K562 (cell line): ENCODE data around the gene SERPIND1. TPM values are rescaled to one million over a fixed set of nuclear protein-coding genes. Genes with fewer than 3 reads are reported as not detected.
A peak's percentile ranks its signal among the peaks of the same experiment; 100 is the strongest.

Experiments
- CBFB ChIP-seq: sonication (generic); formaldehyde crosslinking; IDR thresholded peaks from 2 replicates; pipeline ENCODE4 v1.4.0; 2020; ENCODE audit warnings: mild to moderate bottlenecking, missing genetic modification reagents
- CREM ChIP-seq: IDR thresholded peaks from 2 replicates; pipeline ENCODE4 v1.6.1; 2014; ENCODE audit warnings: antibody characterized with exemption, low read depth
- ETV6 ChIP-seq, 3 experiments: fragments of 150-350 bp in 1 of 3; sonication (generic) in 1 of 3; formaldehyde crosslinking in 1 of 3; IDR thresholded peaks; 2 replicates each; pipeline versions ENCODE4 v1.6.1 to v1.8.0; 2014 to 2022; ENCODE audit warnings: borderline replicate concordance in 2 of 3, low read depth in 2 of 3, antibody characterized with exemption in 1 of 3, low read length in 1 of 3, mild to moderate bottlenecking in 1 of 3, missing genetic modification reagents in 1 of 3
- HMG20A ChIP-seq: fragments of 450-650 bp; formaldehyde crosslinking; conservative IDR thresholded peaks from 2 replicates; pipeline ENCODE4 v1.4.0; 2020; ENCODE audit warnings: mild to moderate bottlenecking, mixed read lengths
- PHB2 ChIP-seq: fragments of 450-650 bp; IDR thresholded peaks from 2 replicates; pipeline ENCODE4 v1.6.1; 2017; ENCODE audit warnings: low read depth
- RBBP5 ChIP-seq: fragments of 200-600 bp; sonication (generic); IDR thresholded peaks from 2 replicates; pipeline ENCODE4 v1.6.1; 2012; ENCODE audit warnings: borderline replicate concordance, mild to moderate bottlenecking, low read length, control low read depth, inconsistent platforms; ENCODE audit not compliant: insufficient read depth, poor library complexity, severe bottlenecking
- SETDB1 ChIP-seq: IDR thresholded peaks from one replicate; pipeline ENCODE4 v1.6.1; 2012; ENCODE audit warnings: low read length, control low read depth, inconsistent platforms
- SNIP1 ChIP-seq: fragments of 450-650 bp; IDR thresholded peaks from 2 replicates; pipeline ENCODE4 v1.7.1; 2017; ENCODE audit warnings: low read depth, mild to moderate bottlenecking
- SPI1 ChIP-seq: IDR thresholded peaks from 2 replicates; pipeline ENCODE4 v1.6.1; 2011; ENCODE audit warnings: low read depth, low read length, control low read depth, borderline replicate concordance
- TAF7 ChIP-seq: fragments of 450-650 bp; IDR thresholded peaks from 2 replicates; pipeline ENCODE4 v1.6.1; 2016; ENCODE audit warnings: missing genetic modification characterization, missing compliant biosample characterization
- XRCC4 ChIP-seq: IDR thresholded peaks from one replicate; pipeline ENCODE4 v1.6.1; 2011; ENCODE audit not compliant: insufficient read depth, insufficient read length; ENCODE audit errors: extremely low read depth
- ZC3H11A ChIP-seq: IDR thresholded peaks from 2 replicates; pipeline ENCODE4 v1.6.1; 2012; ENCODE audit warnings: low read depth, low read length, improper control_type of control experiment
- ZKSCAN1 ChIP-seq: fragments of 150-350 bp; IDR thresholded peaks from 2 replicates; pipeline ENCODE4 v1.6.1; 2016; ENCODE audit warnings: low read depth, low read length
- ZNF347 ChIP-seq: fragments of 450-650 bp; formaldehyde crosslinking; IDR thresholded peaks from 2 replicates; pipeline ENCODE4 v1.4.0; 2020; ENCODE audit warnings: low read depth, mild to moderate bottlenecking, moderate library complexity
- polyA plus RNA-seq, 8 experiments: library from polyadenylated mRNA; depleted of rRNA in 4 of 8; stranded (reverse) in 5 of 8; unstranded in 3 of 8; fragments of >200 nt; fragmentation: Nextera tagmentation in 2 of 8; fragmentation: Illumina TruSeq in 1 of 8; extraction: Ambion mirVana in 2 of 8; extraction: Trizol in 1 of 8; gene quantifications; 2 replicates each; pipeline versions ENCODE4 v1.2.1 to v1.2.3, GENCODE V29; 2011 to 2014; ENCODE audit warnings: inconsistent platforms in 1 of 8, missing spikeins in 1 of 8
- total RNA-seq, 7 experiments: library from RNA; depleted of rRNA in 6 of 7; stranded (reverse); fragments of >200 nt in 6 of 7; fragmentation: Illumina TruSeq in 2 of 7; extraction: Trizol in 2 of 7; gene quantifications; 2 replicates each; pipeline versions ENCODE4 v1.2.1 to v1.2.3, GENCODE V29; 2011 to 2021; ENCODE audit warnings: low replicate concordance in 1 of 7
- TF ChIP-seq, protein P1 (sequence below), 3 experiments: fragments of 200-800 bp in 1 of 3; sonication (Bioruptor generic) in 1 of 3; sonication (generic) in 1 of 3; formaldehyde crosslinking in 1 of 3; IDR thresholded peaks; 2 replicates each; pipeline versions ENCODE4 v1.6.1 to v1.8.0; 2016 to 2022; ENCODE audit warnings: mild to moderate bottlenecking in 2 of 3, missing compliant biosample characterization in 2 of 3, missing genetic modification characterization in 2 of 3, missing genetic modification reagents in 1 of 3
- TF ChIP-seq, protein P2 (sequence below): IDR thresholded peaks from 2 replicates; pipeline ENCODE4 v1.6.1; 2016; ENCODE audit warnings: missing genetic modification characterization, missing compliant biosample characterization
- TF ChIP-seq, protein P3 (sequence below): IDR thresholded peaks from 3 replicates; pipeline ENCODE4 v1.6.1; 2011; ENCODE audit warnings: borderline replicate concordance, mild to moderate bottlenecking, moderate library complexity; ENCODE audit not compliant: insufficient read length; ENCODE audit errors: extremely low read depth
- TF ChIP-seq, protein P4 (sequence below): fragments of 250-450 bp; sonication (Bioruptor Pico); IDR thresholded peaks from 2 replicates; pipeline ENCODE4 v1.5.0; 2020; ENCODE audit warnings: mild to moderate bottlenecking, borderline replicate concordance

Gene SERPIND1
- total and polyA plus RNA-seq, 9 of the 15 experiments (the other 6 are each of a cell fraction or from before 2014, with no cell fraction given): 0.04 to 0.11 (median 0.09) TPM; not detected in 6

DNA sequence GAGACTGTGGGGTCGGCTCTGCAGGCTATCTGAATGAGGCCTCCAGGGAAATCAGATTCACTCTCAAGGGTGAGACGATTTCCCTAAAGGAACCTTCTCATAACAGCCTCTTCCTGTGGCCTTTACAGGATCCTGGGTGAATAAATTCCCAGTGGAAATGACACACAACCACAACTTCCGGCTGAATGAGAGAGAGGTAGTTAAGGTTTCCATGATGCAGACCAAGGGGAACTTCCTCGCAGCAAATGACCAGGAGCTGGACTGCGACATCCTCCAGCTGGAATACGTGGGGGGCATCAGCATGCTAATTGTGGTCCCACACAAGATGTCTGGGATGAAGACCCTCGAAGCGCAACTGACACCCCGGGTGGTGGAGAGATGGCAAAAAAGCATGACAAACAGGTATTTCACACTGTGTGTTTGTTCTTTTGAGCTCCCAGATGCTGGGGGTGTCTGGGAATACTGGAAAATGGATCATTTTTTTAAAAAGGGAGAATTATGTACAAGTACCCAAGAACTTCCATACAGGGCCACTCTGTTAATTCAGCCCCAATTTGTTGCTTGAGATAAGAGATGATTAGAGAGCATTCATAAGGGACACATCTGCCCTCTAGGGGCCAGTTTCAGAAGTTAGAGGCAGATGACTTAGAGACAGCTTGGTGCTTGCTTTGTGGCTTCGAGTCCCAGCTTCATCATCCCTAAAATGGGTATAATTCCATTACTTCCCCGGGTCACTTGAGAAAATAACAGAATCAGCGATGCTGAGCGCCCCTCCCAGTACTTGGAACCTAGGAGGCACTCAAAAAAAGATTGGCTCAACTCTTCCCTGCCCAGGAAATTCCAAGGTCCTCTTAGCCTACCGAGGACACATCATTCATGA is 10.2 kb downstream of the SERPIND1 start (continued):
- no peak for TF ChIP-seq SETDB1
- TF ChIP-seq, protein P1, sequence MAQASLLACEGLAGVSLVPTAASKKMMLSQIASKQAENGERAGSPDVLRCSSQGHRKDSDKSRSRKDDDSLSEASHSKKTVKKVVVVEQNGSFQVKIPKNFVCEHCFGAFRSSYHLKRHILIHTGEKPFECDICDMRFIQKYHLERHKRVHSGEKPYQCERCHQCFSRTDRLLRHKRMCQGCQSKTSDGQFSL (CRISPR knock-in tag; IDR thresholded peaks at IDR 0.05): no peak
- TF ChIP-seq, protein P1 (tag; IDR thresholded peaks at IDR 0.05): 0 out of 4 replicates have a peak, but pooled peaks of 1 of the 2 experiments have one; percentile 21
- TF ChIP-seq HMG20A: no peak
- TF ChIP-seq, protein P2, sequence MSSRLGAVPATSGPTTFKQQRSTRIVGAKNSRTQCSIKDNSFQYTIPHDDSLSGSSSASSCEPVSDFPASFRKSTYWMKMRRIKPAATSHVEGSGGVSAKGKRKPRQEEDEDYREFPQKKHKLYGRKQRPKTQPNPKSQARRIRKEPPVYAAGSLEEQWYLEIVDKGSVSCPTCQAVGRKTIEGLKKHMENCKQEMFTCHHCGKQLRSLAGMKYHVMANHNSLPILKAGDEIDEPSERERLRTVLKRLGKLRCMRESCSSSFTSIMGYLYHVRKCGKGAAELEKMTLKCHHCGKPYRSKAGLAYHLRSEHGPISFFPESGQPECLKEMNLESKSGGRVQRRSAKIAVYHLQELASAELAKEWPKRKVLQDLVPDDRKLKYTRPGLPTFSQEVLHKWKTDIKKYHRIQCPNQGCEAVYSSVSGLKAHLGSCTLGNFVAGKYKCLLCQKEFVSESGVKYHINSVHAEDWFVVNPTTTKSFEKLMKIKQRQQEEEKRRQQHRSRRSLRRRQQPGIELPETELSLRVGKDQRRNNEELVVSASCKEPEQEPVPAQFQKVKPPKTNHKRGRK (tag): no peak
- TF ChIP-seq RBBP5: peak; percentile 35
- no peak for TF ChIP-seq ZKSCAN1
- TF ChIP-seq ETV6 (IDR thresholded peaks at IDR 0.05; ENCODE audit: borderline replicate concordance in 1 of 2, low read depth in 2 of 2, low read length in 1 of 2): no peak
- TF ChIP-seq ETV6 (CRISPR knock-in tag; IDR thresholded peaks at IDR 0.05; ENCODE audit: borderline replicate concordance): no peak
- TF ChIP-seq, protein P3, sequence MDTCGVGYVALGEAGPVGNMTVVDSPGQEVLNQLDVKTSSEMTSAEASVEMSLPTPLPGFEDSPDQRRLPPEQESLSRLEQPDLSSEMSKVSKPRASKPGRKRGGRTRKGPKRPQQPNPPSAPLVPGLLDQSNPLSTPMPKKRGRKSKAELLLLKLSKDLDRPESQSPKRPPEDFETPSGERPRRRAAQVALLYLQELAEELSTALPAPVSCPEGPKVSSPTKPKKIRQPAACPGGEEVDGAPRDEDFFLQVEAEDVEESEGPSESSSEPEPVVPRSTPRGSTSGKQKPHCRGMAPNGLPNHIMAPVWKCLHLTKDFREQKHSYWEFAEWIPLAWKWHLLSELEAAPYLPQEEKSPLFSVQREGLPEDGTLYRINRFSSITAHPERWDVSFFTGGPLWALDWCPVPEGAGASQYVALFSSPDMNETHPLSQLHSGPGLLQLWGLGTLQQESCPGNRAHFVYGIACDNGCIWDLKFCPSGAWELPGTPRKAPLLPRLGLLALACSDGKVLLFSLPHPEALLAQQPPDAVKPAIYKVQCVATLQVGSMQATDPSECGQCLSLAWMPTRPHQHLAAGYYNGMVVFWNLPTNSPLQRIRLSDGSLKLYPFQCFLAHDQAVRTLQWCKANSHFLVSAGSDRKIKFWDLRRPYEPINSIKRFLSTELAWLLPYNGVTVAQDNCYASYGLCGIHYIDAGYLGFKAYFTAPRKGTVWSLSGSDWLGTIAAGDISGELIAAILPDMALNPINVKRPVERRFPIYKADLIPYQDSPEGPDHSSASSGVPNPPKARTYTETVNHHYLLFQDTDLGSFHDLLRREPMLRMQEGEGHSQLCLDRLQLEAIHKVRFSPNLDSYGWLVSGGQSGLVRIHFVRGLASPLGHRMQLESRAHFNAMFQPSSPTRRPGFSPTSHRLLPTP: no peak
- TF ChIP-seq CREM: no peak
- no peak for TF ChIP-seq SPI1
- no peak for TF ChIP-seq CBFB
- 0 out of 2 replicates have a peak, but pooled peaks have one; percentile 37 for TF ChIP-seq ZC3H11A
- no peak for TF ChIP-seq ZNF347
- no peak for TF ChIP-seq TAF7
- TF ChIP-seq XRCC4: no peak
- TF ChIP-seq SNIP1: no peak
- TF ChIP-seq PHB2: no peak
- TF ChIP-seq, protein P4, sequence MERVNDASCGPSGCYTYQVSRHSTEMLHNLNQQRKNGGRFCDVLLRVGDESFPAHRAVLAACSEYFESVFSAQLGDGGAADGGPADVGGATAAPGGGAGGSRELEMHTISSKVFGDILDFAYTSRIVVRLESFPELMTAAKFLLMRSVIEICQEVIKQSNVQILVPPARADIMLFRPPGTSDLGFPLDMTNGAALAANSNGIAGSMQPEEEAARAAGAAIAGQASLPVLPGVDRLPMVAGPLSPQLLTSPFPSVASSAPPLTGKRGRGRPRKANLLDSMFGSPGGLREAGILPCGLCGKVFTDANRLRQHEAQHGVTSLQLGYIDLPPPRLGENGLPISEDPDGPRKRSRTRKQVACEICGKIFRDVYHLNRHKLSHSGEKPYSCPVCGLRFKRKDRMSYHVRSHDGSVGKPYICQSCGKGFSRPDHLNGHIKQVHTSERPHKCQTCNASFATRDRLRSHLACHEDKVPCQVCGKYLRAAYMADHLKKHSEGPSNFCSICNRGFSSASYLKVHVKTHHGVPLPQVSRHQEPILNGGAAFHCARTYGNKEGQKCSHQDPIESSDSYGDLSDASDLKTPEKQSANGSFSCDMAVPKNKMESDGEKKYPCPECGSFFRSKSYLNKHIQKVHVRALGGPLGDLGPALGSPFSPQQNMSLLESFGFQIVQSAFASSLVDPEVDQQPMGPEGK (CRISPR knock-in tag): no peak
